ENCODE measurements around the gene PPFIBP2.

PPFIBP2 gene

DNA sequence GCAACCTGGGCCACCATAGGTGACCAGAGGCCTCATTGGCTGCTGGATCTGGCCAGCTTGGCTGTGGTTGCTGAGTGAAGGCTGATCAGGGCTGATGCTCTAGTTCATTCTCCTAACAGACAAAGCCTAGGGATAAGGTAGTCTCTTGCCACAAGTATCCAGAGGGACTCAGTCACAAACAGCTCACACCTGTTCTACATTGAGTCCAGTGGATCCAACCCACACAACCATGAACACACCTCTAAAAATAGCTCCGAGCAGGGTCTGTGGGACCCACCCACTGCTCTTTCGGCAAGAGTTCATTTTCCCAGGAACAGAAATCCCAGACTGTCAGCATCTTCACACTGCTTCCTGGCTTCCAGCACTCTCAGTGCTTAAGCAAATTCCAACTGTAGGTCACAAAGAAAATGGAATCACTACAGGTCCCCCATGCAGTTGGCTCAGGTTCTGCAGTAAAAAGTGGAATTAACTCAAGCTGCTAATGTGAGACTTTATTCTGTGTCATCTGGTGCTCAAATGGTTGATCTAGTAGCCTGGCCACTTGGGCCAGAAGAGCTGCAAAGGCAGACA is 67.3 kb downstream of the PPFIBP2 start:
- DNase-seq = no peak

DNA sequence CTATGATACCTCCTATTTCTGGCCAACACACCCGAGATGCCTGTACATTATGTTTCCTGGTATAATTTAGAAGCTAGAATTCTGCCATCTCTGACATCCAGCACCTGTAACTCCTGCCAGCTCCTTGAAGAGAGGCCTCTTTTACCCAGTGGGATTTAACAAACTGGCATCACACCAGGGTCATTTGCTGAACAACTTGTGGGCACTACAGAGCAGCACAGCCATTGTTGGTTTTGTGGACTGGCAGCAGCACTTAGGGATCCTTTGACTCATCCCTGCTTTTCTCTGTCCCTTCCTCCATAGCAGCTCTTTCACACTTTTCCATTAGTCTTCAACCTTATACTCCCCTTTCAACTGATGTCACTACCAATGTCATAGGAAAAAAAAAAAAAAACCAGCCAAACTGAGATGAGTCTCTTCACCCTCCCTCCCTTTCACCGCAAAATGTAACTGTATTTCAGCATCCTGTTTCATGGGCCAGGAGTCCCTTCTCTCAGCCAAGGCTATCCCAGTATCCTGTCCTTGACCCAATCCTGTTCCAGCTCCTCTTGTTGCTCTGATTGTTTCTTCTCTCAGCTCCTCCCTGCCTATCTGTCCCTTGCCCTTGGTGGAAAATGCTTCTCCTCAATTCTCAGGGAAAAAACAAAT is 68.7 kb downstream of the PPFIBP2 start:
- DNase-seq = no peak

DNA sequence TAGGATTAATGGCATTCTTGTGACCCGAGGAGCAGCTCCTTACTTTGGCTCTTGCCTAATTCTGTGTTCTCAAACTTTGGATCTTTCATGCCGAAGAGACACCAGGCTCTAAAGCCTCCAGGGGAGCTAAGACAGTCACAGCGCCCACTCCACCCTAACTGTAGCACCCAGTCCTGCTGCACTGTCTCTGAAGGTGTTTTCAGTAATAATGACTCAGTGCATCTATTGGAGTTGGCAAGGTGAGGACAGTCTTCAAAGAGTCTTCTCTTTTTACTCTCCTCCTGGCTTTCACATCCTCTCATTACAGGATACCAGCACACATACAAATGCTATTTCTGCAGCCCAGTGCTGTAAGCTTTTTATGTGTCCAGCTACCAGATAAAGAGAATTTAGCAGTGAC is 69.4 kb downstream of the PPFIBP2 start:
- no peak for DNase-seq

DNA sequence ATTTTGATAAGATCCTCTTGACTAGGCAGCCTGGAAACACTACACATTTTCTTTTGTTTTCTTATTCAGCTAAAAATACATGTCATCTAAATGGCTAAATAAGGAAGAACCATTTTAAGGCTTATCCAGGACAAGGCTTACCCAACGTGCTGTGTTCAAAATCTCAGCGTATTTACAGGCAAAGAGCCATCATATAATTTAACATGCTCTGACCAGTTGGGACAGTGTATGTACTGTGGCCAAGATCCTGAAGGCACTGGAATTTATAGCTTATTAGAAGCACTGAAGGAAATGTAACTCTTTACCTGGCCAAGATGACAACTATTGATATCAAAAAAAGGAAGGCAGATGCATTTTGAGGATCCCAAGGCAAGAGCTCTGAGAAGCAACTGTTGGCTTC is 71.1 kb downstream of the PPFIBP2 start:
- no peak for DNase-seq

DNA sequence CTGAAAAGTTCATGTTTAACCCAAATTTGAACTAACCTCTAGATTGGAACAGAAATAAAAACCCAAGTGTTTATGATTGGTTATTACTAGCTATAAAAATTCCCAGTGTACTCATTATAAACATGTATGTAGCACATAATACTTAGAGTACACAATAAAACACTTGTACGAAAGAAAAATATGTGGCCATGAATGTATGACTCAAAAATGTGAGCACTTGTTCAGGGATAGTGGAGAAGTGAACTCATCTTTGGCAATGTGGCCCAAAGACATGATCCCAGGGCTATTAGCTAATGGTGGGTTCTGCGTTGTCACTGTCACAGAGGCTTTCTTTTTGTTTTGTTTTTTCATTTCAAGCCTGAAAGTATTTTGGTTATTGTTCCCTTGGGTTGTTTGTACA is 72.0 kb downstream of the PPFIBP2 start:
- DNase-seq = no peak

DNA sequence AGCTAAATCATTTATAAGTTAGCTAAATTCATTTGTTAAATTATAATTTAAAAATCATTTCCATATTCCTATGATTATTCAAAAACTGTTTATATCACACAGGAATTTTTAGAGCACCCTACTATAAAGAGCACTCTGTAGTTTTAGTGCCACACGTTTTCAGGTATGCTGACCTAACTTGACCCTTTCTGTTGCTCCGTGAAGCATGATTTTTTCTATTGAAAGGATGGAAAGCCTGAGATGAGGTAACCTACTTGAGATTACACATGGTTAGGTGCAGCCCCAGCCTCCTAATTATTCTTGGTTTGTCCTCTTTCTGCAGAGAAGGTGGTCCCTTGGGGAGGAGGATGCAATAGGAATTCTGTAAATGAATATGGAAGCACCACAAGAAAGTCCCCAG is 72.6 kb downstream of the PPFIBP2 start:
- DNase-seq = no peak

DNA sequence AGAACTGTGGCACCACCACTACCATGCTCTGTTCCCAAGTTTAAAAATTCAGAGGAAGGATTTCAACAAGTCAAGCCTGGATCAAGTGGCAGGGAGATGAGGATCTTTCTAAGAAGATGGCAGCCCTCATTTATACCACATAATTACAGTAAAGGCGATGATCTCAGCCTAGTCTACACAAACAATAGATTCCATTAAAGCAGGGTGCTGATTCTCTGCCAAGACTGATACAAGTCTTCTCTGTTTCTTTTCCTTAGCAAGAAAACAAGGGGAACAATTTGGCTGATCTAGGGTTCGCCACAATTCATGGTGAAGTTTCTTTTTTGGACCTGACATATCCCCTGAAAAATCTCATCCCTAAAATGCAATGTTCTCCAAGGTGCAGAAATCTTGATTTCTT is 73.9 kb downstream of the PPFIBP2 start:
- no peak for DNase-seq

DNA sequence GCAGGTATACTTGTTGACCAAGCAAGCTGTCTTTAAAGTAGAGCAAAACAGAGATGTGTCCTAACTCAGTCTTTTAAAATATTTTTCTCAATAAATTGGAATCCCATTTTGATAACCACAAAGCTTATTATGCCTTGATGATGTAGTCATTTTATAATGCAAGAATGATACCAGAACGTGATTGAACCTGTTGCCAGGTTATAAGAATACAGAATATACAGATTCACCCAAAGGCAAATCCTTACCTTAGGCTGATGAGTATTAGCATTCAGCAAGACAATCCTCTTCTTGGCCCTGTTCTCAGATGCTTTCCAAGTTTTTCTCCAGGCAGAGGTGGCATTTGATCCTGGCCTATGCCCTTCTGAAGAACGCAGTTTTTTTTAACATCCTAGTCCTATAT is 76.1 kb downstream of the PPFIBP2 start:
- no peak for DNase-seq

DNA sequence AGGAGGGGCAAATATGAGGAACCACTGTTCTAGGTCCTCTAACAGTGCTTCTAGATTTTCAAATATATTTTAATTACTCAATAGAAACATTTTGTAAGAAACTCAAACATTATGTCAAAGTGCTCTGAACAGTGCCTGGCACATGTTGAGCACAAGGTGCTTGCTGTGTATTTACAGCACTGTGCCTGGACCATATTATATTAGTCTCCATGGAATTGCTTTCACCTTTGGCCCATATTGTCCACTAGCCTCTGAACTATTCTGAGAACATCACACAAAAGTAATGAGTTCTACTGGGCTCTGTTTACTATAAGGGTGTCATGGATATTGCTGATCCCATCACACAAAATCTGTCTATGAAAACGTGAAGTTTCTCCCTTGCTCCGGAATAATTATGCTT is 76.7 kb downstream of the PPFIBP2 start:
- DNase-seq = no peak

DNA sequence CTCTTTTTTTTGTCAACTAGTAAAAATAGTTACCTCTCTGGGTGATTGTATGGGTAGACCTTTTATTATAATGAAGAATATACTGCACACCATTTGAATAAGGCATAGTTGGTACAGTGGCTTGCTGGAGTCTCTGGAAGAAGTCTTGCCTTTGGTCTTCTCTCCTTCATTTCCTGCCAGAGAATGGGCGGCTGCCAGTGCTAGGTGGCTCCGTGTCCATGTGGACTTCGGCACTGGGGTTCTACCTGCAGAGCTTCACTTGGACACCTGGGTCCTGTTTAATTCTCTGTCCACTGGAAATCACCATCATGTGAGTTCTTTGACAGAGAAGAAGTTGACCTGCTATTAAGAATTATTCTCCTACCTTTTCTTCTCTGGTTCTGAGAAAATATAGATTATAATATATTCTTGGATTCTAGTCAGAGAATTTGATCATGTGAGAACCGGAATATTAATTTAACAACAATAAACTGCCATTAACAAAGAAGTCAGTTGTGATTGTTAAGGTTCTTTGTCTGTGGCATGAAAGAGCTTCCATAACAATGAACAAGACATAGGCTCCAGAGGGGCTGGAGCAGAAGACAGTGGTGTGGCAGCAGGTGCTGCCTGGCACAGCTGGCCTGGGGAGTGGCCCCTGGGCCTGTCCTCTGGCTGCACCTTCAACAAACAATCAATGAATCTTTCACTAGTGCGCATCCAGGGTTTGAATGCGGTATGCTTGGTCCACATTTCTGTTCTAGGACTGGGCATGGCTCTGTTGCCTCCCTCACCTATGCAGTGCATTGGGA is 77.5 kb downstream of the PPFIBP2 start:
- DNase-seq = no peak

DNA sequence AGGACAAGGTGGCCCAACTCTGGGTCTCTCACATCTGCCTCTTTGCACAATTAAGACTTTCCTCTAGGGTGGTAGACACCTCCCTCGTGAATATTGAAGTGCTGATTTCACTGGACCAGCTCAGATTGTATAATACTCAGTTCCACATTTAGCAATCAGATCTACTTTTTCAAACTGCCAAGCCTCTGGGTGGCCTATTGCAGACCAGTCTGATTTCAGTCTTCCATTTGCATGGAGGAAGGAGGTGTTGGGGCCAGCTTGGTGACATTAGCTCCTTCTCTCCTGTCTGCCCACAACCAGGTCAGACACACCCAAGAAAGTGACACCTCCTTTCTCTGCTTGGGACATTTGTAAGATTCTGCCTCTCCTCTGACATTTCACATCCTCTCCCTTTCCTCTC is 78.2 kb downstream of the PPFIBP2 start:
- no peak for DNase-seq

DNA sequence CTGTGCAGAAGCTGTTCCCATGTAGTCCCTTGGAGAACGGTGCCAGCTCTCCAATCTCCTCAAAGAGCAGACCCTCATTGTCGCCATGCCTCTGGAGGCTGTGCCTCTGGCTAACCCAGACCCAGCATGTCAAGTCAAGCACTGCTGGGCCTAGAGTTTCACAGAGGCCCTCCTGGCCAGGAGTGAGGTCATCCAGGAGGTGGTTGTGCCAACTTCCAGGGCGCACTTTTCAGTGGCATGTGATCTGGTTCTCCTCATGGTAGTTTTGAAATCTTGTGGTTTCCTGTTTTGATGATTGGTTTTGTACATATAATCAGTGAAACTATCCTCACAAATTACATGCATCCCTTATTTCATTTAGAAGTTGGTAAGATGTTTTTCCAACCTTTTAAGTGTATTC is 78.9 kb downstream of the PPFIBP2 start:
- no peak for DNase-seq

DNA sequence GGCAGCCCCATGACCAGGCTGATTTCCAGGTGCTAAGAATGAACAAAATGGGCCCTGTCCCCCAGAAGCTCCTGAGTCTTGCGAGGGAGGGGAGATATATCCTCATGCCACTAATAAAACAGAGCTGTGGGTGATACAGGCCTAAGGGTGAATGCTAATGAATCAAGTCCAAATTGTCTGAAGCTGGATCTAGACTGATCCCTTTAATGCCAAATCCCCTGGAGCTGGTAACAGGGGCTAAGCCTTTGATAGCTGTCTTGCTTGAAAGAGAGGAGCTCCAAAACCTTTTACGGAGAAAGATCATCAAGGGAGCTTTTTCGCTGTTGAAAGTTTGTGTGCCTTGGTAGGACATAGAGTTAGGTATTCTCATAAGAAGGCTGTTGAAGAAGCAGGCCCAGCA is 79.7 kb downstream of the PPFIBP2 start:
- no peak for DNase-seq

DNA sequence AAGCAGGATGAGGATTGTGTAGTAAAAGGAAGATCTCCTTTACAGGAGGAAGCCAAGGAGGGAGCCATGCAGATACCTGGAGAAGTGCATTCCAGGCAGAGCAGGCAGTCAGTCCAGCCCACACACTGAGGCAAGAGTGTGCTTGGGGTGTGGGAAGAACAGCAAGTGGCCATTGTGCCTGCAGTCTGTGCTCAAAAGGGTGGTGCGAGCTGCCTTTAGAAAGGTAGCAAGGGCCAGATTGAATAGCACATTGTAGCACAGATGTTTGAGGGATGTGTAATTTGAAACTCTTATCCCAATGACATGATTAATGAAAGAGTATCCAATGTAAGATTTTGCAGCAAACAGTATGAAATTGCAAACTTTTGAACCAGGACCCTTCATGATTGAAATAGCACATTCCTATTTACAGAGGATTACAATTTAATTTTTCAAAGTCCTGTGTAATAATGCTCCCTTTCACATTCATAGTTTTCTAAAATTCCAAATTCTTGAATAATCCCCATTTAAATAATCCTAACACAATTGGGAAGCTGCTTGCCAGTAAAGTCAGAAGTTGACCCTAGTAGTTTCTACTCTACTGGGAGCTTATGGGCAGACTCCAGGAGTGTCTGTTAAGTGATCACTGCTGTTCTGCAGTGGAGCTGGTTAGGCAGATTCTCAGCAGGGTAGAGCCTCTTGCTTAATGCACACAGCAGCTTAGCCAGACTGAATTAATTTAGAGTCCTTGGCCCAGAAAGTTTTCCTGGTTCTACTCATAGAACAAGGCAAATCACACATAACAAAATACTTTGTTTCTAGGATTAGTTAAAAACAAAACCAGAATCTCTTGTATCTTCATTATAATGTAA is 81.4 kb downstream of the PPFIBP2 start:
- no peak for DNase-seq

DNA sequence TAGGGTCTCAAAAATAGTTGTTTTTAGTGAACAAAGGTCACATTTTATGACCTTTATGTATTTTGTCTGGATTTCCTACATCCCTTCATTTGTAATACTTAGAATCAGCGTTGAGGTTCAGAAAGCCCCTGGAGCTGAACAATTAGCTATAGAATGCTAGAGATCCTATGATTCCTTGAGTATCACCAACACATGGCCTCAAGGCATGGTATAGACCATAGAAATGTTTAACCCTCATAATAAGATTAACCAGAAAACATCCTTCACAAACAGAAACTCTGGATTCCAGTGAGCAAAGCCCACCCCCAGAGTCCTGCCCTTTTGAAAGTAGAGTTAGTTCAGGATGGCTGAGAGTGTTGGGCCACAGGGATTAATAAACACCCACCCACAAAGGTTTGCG is 82.2 kb downstream of the PPFIBP2 start:
- no peak for DNase-seq

DNA sequence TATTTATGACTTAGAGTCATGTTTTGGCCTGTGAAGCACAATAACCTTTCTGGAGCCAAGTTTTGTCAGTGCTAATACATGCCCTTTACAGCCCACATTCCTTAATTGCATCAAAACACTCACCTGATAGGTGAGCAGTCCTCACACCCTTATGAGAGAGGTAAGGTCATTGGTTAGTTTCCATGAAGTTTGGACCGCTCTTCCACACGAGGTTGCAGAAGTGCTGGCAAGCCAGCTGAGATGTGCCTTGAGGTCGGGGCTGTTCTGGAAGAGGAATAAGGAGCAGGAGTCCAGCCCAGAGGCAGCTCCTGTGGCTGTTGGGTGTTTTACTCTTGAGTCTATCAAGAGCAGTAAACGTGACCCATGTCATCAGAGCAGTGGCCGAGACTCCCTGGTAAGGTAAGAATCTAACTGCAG is 83.2 kb downstream of the PPFIBP2 start:
- DNase-seq = no peak

DNA sequence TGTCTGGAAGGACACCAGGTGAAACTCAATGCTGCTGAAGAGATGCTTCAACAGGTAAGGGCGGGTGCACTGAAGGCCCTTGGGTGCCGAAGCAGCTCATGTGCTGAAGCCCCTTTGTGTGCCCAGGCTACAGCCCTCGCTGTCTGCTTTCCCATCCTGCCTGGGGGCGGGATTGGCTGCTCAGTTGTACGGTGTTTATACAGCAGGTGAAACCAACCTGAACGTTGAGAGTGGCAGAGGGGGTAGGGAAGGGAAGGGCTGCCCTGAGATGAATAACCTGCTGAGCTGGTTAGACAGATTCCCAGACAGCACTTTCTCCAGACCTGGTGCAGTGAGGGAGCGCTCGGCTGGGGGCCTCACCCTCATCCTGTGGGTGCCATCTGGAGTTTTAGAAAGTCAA is 83.8 kb downstream of the PPFIBP2 start:
- no peak for DNase-seq

DNA sequence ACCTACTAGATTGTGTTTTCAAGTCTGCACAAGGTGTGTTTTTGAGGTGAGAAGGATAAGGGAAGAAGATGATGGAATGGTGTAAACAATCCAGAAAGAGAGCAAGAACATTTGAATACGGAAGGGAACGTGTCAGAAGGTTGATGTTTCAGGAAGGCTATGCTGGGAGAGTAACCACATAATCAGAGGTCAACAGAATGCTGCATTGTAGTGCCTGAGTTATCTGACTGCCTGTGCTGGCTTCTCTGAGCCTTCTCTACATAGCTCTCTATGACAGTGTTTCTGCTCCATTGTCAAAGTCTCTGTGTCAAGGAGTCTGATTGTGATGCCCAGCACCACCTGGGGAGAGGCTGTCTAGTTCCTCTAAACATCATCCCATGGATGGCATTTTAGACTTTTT is 85.4 kb downstream of the PPFIBP2 start:
- DNase-seq = no peak

DNA sequence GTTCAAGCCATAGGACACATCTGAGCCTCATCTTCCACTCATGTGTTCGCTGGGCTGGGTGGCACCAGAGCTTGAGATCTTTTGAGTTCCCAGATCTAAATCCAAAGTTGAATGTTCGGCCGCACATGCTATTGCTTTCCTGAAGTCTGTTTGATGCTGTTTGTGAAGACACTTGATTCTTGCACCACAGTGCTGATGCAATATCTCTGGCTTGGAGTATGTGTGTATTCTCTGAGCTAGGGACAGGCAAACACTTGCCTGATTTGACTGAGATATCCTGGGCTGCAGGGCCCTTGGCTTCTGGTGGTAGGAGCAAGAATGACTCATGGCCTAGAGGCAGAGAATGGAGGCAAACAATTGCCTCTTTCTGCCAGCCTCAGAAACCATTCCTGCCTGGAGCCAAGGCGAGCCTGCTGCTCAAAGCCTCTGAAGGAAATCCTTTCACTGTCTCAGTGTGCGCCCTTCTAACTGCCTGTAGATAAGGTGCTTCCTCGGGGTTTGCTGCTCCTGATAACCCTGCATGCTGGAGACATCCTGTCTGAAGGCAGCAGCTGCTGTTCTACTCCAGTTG is 86.5 kb downstream of the PPFIBP2 start:
- DNase-seq = no peak

DNA sequence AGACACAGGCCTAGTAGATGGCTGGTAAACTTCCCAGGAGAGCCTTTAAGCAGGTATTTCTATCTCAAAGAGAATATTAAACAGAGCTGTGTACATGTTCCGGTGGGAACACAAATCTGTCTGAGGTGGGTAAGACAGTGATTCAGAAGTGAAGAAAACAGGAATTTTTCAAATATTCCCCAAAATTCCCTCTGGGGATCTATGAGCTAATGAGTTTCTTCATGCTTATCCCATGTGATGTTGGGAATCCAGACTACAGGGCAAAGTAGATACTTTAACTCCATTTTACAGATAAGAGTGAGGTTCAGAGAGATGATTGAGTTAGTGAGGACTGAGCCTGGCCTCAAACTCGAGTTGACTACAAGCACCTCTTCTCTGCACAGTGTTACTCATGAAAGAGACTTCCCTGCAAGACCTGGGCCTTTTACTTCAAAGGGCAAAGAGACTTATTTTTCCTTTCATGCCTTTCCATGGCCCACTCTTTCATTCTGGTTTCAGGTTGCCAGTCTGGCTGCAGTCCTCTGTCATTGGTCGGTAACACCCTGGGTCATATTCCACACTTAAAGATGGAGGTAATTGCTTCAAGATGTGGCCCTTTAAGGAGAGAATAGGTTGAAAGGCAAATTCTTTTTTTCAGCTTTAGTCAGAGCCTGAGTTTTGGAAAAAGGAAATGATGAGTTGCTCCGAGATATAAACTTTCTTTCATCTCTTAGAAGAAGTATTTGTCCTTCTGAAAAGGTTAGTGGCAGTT is 89.4 kb downstream of the PPFIBP2 start:
- DNase-seq = no peak

DNA sequence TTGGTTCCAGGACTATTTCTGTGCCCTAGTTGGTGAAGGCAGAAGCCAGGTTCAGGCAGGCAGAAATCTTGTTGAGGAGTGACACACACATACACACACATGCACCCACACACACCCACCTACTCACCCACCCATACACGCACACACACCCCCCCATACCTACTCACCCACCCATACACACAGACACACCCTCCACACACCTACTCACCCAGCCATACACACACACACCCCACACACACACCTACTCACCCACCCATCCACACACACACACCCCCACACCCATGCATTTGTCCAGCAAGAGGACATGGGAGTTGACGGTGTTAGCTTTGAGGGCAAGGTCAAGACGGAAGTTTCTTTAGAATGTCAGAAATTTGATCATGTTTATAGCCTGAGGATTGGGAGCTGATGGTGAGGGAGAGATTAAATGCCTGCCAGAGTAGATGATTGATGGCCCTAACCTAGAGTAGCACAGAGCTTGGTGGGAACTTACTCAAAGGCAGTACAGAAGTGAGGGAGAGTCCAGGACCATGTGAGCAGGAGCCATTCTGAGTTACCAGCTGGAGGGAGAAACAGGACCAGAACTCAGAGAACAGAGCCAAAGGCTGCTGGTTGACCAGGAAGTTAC is 90.6 kb downstream of the PPFIBP2 start:
- no peak for DNase-seq
